Endometrial microvascular endothelial cells (primary cell): ENCODE measurements around the gene PEX14. TPM values are rescaled to one million over a fixed set of nuclear protein-coding genes. Genes with fewer than 3 reads are reported as not detected.

Source experiments
- in situ Hi-C: cut with HindIII; loops from 2 replicates; pipeline ENCODE4 v1.10.0; 2017; ENCODE audit warnings: low sequenced_read_pairs, low pct_unique_long_range_greater_than_20kb; ENCODE audit errors: inconsistent ontology term
- total RNA-seq: library from RNA; depleted of rRNA; stranded (reverse); fragments of >200 nt; gene quantifications from one replicate; pipeline ENCODE4 v1.2.3, GENCODE V29; 2015; ENCODE audit errors: inconsistent ontology term

PEX14 gene
- total RNA-seq, 1 donor from 2014 or later = 28.6 TPM

GRCh38 chr1:10622910-10623685 lies 148.3 kb downstream of the PEX14 start:
- in situ Hi-C loops = no loop called here

- in situ Hi-C loops = no loop called here
Observed at GRCh38 chr1:10623686-10624145, 149.0 kb downstream of the PEX14 start.

GRCh38 chr1:10624256-10625050 lies 149.7 kb downstream of the PEX14 start:
- in situ Hi-C loops = no loop called here

GRCh38 chr1:10625076-10625475 lies 150.3 kb downstream of the PEX14 start:
- in situ Hi-C loops = no loop called here

GRCh38 chr1:10625554-10625953 lies 150.8 kb downstream of the PEX14 start:
- in situ Hi-C loops = no loop called here

- in situ Hi-C loops = no loop called here
Observed at GRCh38 chr1:10626131-10626731, 151.5 kb downstream of the PEX14 start.

GRCh38 chr1:10626791-10627410 lies 152.2 kb downstream of the PEX14 start:
- in situ Hi-C loops = no loop called here

GRCh38 chr1:10628685-10629084 lies 153.9 kb downstream of the PEX14 start:
- in situ Hi-C loops = no loop called here

GRCh38 chr1:10629091-10629815 lies 154.5 kb downstream of the PEX14 start:
- in situ Hi-C loops = no loop called here

GRCh38 chr1:10629816-10630571 lies 155.2 kb downstream of the PEX14 start:
- in situ Hi-C loops = no loop called here

GRCh38 chr1:10630661-10631120 lies 155.9 kb downstream of the PEX14 start:
- in situ Hi-C loops = no loop called here

GRCh38 chr1:10631121-10631810 lies 156.5 kb downstream of the PEX14 start:
- in situ Hi-C loops = no loop called here

- in situ Hi-C loops = no loop called here
Observed at GRCh38 chr1:10631811-10632593, 157.3 kb downstream of the PEX14 start.

GRCh38 chr1:10632691-10633090 lies 157.9 kb downstream of the PEX14 start:
- in situ Hi-C loops = no loop called here

- in situ Hi-C loops = no loop called here
Observed at GRCh38 chr1:10633416-10633815, 158.7 kb downstream of the PEX14 start.

GRCh38 chr1:10634075-10634427 lies 159.3 kb downstream of the PEX14 start:
- in situ Hi-C loops = no loop called here
